ENCODE data around the gene SLC24A4.

The SLC24A4 gene

DNA sequence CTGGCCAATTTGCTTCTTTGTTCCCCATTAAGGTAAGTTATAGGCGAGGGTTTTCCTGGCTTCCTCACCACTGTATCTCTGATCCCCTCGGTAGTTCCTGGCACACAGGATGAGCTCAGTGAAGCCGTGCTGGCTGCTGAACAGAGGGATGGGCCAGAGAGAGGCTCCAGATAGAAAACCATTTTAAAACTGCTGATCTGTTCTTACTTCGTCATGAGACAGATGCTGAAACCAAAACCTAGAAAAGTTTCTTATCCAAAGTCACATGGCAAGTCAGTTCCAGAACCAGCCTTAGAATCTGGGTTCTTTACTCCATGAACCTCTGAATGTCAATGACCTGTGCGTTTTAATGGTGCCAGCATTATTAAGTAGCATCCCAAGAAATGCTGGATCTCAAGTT, 114.3 kb downstream of the SLC24A4 start:
- no peak for DNase-seq (ENCODE audit: low spot score)

DNA sequence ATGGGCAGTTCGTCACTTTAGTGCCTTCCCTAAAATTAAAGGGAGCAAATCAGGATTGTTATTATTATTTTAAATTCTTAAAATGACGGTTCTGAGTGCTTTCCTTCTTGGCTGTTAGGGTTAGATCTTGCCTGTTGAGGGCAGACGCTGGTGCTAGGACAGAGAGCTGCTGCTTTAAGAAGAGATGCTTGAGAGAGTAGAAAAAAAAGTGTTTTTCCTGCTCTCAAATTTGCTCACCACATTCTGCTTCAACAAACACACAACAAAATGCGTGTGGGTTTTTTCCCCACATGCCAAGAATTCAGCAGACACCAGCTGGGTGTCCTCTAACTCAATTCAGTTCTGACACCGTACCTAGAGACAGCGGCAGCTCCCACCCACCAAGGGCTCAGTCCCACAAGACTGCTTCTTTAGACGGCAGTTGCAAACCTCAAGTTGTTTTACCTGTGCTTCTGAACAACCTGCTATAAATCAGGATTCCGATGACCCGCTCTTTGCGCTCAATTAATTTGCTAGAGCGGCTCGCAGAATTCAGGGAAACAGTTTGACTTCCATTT, 114.8 kb downstream of the SLC24A4 start:
- DNase-seq (ENCODE audit: low spot score): no peak

DNA sequence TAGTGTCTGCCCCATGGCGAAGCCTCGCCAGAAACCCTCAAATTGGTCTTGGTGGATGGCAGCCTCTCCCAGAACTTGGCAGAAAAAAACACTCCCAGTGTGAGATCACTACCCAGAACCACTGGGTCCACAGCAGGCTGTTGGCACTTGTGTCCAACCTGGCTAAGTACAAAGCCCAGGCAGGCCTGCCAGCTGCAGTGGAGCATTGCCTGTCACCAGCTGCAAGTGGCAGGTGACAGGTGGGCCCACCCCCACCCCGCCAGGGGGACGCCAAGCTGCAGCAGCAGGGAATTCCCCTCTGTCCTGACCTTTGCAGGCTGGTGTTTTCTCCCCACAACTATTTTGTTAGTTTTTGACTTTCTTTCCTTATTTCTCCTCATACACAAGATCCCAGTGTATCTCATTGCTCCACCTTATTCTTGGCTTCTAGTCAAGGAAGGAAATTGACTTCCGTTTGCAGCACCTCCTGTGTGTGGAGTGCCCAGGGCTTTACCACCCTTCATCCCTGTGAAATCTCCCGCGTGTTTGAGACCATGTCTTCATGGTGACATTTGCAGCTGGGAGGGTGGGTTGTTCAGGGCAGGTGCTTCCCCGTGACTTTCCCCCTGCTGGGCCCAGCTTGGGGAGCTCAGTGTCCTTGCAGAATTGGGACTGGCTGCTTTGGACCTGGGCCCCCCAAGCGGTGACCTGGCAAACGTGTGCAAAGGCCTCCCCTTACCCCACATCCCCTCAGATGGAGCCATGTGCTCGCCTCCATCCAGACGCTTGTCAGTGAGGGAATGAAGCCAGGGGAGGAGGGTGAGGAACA, 116.8 kb downstream of the SLC24A4 start:
- no peak for DNase-seq (ENCODE audit: low spot score)

GRCh38 chr14:92440345-92441003, 117.5 kb downstream of the SLC24A4 start:
- no peak for DNase-seq (ENCODE audit: low spot score)

DNA sequence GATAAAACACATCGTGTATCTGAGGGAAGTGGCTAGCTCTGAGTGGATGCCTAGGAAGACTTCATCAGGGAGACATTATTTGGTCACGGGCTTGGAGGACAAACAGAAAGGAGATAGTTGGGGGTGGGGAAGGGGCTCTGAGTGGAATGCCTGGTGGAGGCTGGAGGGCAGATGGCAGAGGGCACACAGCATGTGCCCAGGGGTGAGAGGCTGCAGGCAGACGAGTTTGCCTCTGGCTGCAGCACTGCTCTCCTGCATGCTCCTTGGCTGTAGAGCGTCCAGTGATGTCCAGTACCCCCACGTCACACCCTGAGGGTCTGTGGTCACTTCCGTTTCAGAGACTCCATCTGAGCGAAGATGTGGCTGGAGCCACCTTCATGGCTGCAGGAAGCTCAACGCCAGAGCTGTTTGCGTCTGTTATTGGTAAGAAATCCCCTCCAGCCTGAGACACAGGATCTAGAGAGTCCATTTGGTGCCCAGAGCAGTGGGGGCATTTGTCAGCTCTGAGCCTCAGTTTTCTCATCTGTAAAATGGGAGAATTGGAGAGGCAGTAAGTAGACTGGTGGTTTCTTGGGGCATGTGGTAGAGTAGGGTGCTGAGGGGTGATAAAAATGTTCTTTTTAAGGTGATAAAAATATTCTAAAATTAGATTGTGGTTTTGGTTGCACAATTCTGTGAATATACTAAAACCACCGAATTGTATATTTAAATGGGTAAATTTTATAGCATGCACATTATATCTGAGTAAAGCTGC, 119.0 kb downstream of the SLC24A4 start:
- DNase-seq (ENCODE audit: low spot score): no peak

DNA sequence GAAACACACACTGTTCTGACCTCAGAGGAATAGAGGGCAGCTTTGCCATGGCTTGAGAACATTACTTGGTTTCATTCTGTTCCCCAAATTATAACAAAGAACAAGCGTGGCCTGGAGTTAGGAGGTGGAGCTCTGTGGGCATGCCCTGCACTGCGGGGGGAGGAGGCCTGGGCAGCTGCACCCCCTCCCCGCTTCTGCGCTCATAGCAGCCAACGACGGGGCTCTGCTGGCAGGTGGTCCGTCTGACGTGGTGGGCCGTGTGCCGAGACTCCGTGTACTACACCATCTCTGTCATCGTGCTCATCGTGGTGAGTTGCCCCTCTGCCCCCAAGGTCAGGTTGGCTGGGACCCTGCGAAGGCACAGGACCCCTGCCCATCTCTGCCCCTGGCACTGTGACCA, 120.2 kb downstream of the SLC24A4 start:
- no peak for DNase-seq (ENCODE audit: low spot score)

GRCh38 chr14:92443741-92444140, 120.8 kb downstream of the SLC24A4 start:
- DNase-seq (ENCODE audit: low spot score): no peak

- DNase-seq (ENCODE audit: low spot score): no peak
Measured at GRCh38 chr14:92446771-92447170, 123.8 kb downstream of the SLC24A4 start.

- no peak for DNase-seq (ENCODE audit: low spot score)
Measured at GRCh38 chr14:92447416-92448197, 124.6 kb downstream of the SLC24A4 start.

GRCh38 chr14:92448786-92449185, 125.8 kb downstream of the SLC24A4 start:
- no peak for DNase-seq (ENCODE audit: low spot score)

- no peak for DNase-seq (ENCODE audit: low spot score)
Measured at GRCh38 chr14:92449404-92450181, 126.6 kb downstream of the SLC24A4 start.

- DNase-seq (ENCODE audit: low spot score): no peak
Measured at GRCh38 chr14:92450351-92451070, 127.5 kb downstream of the SLC24A4 start.

GRCh38 chr14:92451245-92451644, 128.3 kb downstream of the SLC24A4 start:
- DNase-seq (ENCODE audit: low spot score): no peak

DNA sequence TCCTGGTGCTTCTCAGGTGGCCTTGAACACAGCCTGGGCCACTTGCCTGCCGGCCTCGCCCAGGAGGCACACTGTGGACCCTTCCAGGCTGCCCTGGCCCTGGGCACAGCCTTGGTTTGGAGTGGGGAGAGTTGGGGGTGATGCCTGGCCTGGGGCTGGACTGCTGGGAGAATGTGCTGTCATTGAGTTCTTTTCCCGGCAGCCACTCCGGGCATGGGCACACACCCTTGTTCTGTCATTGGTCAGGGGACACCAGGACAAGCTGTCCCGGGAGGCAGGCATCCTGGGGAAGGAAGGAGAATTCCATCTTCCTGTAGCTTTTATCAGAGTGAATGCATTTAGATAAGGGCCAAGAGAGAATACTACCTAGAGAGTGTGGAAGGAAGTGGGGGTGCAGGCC, 128.8 kb downstream of the SLC24A4 start:
- no peak for DNase-seq (ENCODE audit: low spot score)

GRCh38 chr14:92452471-92452870, 129.5 kb downstream of the SLC24A4 start:
- DNase-seq (ENCODE audit: low spot score): no peak

GRCh38 chr14:92453691-92454090, 130.7 kb downstream of the SLC24A4 start:
- DNase-seq (ENCODE audit: low spot score): no peak

DNA sequence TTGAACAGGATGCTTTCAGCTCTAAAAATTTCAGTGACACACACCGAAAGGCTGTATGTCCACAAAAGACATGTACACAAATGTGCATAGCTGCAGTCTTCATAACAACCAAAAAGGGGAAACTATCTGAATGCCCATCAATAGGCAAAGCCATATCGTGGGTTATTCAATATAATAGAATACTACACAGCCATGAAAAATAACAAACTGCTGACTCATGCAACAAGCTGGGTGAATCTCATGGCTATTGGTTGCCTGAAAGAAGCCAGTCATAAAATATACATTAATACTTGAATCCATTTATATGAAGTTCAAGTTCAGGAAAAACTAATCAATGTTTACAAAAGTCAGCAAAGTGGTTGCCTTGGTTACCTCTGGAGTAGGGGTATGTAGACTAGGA, 132.3 kb downstream of the SLC24A4 start:
- no peak for DNase-seq (ENCODE audit: low spot score)

DNA sequence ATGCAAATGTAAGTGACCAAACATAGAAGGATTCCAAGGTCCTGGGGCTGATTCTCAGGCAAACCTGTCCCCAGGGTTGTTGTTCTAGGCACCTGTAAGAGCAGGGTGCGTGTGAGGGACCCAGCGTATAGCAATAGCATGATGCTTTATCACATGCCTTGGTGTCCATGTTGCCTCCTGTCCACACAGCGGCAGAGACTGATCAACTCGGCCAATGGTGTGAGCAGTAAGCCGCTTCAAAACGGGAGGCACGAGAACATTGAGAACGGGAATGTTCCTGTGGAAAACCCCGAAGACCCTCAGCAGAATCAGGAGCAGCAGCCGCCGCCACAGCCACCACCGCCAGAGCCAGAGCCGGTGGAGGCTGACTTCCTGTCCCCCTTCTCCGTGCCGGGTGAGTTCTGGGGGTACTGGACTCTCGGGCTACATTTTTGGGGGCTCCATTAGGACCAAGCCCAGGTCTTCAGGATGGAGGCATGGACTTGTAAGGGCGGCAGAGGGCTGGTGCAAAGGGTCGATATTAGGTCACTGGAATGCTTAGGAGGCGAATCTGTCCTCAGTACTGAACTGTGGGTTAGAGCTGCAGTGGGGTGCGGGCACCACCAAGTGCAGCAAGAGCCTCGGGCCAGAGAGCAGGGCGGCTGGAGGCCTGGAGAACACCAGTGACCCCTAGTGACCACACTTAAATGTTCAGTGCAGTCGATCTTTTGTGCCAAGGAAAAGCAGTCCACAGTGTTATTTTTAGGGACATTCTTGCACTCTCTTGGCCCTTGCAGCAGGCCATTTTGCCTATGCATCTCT, 133.4 kb downstream of the SLC24A4 start:
- DNase-seq (ENCODE audit: low spot score): peak; percentile 77

- DNase-seq (ENCODE audit: low spot score): no peak
Measured at GRCh38 chr14:92457016-92457565, 134.1 kb downstream of the SLC24A4 start.
